T-helper 22 cell (primary cell): ENCODE data around the gene ESYT2.

ENCODE experiments used
- DNase-seq: peaks from one replicate; pipeline ENCODE4 v3.0.0-alpha.2; 2020; ENCODE audit warnings: low read depth

Gene ESYT2

GRCh38 chr7:158695726-158696452 is 133.4 kb downstream of the ESYT2 start:
- DNase-seq, result peak; percentile 30

- no peak for DNase-seq
Measured at GRCh38 chr7:158695056-158695455, 134.3 kb downstream of the ESYT2 start.

- DNase-seq, result no peak
Measured at GRCh38 chr7:158694650-158695049, 134.7 kb downstream of the ESYT2 start.

- no peak for DNase-seq
Measured at GRCh38 chr7:158689488-158689887, 139.8 kb downstream of the ESYT2 start.

GRCh38 chr7:158687406-158687805 is 141.9 kb downstream of the ESYT2 start:
- no peak for DNase-seq

- DNase-seq, result no peak
Measured at GRCh38 chr7:158685693-158686092, 143.6 kb downstream of the ESYT2 start.

- no peak for DNase-seq
Measured at GRCh38 chr7:158684329-158684728, 145.0 kb downstream of the ESYT2 start.

- no peak for DNase-seq
Measured at GRCh38 chr7:158683541-158683940, 145.8 kb downstream of the ESYT2 start.

- DNase-seq, result no peak
Measured at GRCh38 chr7:158682456-158682855, 146.9 kb downstream of the ESYT2 start.
